Activated CD4-positive, CD25-positive, alpha-beta regulatory T cell treated with anti-CD3 and anti-CD28 coated beads, Interleukin-2, amount 50 U/mL, for 16 hours (primary cell): Measurements from ENCODE around the gene GLCCI1.

Source experiments
- DNase-seq: peaks from one replicate; pipeline ENCODE4 v3.0.0-alpha.2; 2020; ENCODE audit warnings: low read depth, low spot score

Gene GLCCI1

GRCh38 chr7:8130663-8131062, 162.1 kb downstream of the GLCCI1 start:
- DNase-seq, result no peak

GRCh38 chr7:8131694-8132605, 163.4 kb downstream of the GLCCI1 start:
- no peak for DNase-seq

DNA sequence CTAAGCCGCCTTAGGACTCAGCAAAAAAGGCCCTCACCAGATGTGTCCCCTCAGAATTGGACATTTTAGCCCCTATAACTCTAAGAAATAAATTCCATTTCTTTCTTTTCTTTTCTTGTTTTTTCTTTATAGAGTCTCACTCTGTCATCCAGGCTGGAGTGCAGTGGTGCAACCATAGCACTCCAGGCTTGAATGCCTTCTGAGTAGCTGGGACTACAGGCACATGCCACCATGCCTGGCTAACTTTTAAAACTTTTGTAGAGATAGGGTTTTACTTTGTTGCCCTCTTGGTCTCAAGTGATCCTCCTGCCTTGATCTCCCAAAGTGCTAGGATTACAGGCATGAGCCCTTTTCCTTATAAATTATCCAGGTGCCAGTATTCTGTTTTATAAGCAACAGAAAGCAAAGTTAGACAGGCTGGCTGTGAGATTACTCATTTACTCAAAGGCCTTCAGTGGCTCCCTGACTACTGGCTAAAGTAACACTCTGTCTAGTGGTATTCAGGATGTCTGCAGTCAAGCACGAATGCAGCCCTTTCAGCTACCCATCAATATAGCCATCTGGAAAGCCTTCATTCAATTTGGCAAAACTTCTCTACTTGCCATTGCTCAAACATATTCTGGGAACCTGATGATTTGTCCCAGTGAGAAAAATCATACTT, 164.7 kb downstream of the GLCCI1 start:
- no peak for DNase-seq

DNA sequence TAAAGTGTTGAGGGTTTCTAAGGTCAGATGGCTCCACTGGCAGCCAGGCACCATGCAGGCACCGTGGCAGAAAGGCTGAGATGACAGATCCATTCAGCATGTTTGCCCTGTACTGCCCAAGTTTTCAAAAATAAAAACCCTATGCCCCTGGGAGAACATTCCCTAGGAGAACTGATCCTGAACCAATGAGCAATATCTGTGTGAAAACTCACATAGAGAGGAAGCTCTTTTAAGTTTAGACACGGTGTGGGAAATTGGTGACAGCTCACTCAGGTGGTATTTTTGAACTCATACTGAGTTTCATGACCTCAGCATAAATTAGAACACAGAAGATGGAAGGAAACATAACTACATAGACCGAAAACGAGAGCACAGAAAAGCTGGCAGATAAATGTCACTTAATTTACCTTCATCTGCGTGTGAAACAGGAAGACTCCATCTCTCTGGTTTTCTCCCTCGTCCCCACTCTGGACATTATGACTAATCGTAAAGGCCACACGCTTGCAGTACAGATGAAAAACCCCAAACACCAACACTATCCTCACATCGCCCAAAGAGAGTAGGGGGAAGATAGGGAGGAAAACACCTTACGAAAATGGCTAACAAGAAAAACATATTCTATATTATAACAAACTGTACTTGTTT, 165.6 kb downstream of the GLCCI1 start:
- DNase-seq, result no peak

DNA sequence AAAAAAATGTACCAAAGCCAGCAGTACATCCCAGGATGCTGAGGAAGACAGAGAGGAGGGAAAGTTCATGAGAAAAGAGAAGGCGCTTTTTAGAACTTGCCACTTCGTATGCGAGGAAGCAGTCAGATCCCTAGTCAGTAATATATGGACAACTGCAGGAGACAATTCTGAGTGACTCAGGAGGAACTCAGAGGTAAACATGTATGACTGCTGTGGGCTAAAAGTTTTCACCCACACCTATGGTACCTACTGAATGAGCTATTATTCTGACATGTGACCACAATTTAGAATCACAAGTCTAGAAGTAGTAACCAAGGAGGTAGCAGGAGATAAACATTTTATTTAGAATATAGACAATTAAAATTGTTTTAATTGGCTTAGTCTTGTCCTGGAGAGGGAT, 166.8 kb downstream of the GLCCI1 start:
- DNase-seq, result no peak

- no peak for DNase-seq
Observed at GRCh38 chr7:8136051-8136730, 167.6 kb downstream of the GLCCI1 start.
